ENCODE measurements around the gene FBXL17.

- TF ChIP-seq CTCF (IDR thresholded peaks at IDR 0.05), result no peak
- TF ChIP-seq POLR2A (IDR thresholded peaks at IDR 0.05), result no peak
Observed at GRCh38 chr5:108090946-108091345, 291.0 kb downstream of the FBXL17 start.
